HG03432 (cell line): ENCODE measurements around the gene USP3.

Experiments
- ATAC-seq: cut with Tn5 transposase; IDR thresholded peaks from one replicate; pipeline ENCODE4 v1.9.1; 2021; ENCODE audit warnings: mild to moderate bottlenecking, moderate library complexity; ENCODE audit not compliant: unreplicated experiment

The USP3 gene

DNA sequence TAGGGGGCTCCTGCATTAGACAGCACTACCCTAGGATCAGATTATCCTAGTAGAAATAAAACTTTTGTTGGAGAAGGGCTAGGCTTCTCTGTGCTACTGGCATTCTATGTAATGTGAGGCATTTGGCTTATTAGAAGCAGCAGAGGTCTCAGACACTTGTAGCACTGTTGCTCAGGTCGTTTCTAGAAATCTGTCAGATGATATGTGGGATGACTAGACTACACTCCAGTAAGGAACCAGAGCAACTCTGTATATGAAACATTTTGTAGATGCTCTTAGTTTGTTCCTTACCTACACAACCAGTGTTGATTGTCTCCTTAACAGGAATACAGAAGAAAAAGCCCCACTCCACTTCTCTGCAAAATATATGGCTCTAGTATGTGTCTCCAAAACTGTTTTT, 70.9 kb downstream of the USP3 start:
- ATAC-seq: no peak

DNA sequence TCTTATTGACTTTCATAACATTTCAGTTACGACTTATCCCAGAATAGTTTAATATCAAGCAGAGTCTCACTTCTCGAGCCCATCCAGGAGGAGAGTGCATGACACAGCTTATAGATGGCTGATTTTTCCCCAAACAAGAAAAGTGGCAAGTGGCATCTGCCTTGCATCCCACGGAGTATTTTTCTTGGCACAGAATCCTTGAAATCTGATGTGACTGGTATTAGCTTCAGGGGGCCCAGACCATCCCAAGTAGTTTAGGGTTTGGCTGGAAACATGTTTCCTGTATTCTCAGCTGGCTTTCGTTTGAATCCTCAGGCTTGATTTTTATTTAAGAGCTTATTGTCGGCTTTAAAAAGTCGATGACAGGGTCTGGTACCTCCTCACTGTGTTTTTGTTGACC, 72.0 kb downstream of the USP3 start:
- no peak for ATAC-seq

DNA sequence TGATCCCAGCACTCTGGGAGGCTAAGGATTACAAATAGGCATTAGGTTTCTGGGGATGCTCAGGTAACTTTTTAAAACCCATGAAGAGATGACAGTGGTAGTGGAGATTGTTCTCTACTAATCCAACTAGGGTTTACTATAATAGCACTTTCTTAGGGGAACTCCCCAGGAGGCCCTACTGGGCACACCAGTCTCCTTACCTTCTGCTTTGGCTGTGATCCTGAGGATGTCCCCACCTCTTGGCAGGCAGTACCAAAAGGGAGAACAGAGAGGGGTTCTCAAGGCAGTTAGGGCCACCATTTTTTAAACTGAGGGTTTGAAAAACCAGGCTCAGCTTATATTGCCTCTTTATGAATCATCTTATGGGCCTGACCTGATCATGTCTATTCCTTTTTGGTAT, 77.8 kb downstream of the USP3 start:
- ATAC-seq: no peak

DNA sequence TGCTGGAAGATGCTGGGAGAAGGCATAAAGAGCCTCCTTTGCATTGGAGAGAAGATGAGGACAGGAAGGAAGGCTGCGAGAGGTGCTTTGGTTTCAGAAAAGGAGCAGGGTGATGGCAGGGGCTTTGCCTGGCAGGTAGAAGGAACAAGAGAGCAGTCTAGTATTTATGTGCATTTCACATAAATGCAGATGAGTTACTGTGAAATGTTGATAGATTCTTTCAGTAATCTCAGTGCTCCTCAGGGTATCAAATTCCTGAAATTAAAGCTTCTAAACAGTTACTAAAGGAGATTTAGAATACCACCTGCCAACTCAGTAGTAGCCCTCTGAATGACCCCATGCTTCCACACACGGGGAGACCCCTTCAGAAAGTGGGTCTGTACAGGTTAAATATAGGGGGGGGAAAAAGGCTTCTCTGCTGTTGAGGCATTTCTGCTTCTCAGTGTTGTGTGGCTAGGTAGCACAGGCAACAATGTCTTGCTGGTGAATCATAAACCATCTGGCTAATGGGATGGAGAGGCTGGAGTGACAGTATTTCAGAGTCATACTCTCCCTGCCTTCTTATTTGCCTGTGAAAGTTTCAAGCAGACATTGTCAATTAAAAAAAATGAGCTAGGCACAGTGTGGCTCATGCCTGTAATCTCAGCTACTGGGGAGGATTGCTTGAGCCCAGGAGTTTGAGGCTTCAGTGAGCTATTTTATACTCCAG, 78.5 kb downstream of the USP3 start:
- no peak for ATAC-seq

DNA sequence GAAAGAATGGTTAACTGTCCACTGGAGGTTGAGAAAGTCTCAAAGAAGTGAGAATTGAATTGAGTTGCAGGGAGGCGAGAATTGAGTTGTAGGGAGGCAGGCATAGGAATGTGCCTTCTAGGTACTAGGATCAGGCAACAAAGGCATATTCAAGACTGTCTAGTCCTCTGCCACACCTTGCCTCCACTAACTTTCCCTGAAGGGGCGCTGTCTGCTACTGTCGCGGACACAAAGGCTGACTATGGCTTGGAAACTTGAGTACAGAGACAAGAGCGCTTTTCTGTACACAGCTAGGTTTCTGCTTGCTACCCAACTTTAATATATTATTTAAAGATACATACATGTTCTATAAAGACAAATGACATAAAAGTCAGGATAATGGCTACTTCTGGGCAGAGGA, 82.4 kb downstream of the USP3 start:
- no peak for ATAC-seq

DNA sequence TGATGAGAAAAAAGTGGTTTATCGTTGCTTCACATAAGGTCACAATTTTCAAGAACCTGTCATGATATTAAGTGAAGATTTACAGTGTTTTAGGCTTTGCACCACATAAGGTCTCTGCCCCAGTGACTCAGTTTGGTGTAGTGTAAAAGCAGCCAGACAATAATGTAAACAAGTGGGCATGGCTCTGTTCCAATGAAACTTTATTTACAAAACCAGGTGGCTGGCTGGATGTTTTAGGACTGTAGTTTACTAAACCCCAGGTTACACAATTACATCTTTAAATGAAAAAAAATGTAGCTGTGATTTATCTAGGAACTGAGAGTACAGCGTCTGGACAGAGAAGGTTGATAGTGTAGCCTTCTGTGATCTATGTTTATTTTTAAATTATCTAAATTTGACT, 83.1 kb downstream of the USP3 start:
- no peak for ATAC-seq

DNA sequence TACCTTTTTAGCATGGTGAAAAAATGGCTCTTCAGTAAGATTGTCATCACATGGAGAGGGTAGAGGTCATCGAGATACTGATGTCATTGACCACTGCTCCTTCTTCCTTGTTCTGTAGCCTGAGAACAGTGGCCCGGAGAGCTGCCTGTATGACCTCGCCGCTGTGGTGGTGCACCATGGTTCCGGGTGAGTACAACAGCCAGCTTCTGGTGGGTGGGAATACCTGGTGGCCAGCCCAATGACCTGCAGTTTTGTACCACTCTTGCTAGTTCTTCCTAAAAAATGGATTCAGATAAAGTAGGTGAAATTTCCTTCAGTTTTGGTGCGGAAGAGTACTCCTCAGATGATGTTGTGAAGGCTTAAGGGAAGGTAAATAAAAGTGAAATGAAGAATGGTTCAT, 84.4 kb downstream of the USP3 start:
- no peak for ATAC-seq

DNA sequence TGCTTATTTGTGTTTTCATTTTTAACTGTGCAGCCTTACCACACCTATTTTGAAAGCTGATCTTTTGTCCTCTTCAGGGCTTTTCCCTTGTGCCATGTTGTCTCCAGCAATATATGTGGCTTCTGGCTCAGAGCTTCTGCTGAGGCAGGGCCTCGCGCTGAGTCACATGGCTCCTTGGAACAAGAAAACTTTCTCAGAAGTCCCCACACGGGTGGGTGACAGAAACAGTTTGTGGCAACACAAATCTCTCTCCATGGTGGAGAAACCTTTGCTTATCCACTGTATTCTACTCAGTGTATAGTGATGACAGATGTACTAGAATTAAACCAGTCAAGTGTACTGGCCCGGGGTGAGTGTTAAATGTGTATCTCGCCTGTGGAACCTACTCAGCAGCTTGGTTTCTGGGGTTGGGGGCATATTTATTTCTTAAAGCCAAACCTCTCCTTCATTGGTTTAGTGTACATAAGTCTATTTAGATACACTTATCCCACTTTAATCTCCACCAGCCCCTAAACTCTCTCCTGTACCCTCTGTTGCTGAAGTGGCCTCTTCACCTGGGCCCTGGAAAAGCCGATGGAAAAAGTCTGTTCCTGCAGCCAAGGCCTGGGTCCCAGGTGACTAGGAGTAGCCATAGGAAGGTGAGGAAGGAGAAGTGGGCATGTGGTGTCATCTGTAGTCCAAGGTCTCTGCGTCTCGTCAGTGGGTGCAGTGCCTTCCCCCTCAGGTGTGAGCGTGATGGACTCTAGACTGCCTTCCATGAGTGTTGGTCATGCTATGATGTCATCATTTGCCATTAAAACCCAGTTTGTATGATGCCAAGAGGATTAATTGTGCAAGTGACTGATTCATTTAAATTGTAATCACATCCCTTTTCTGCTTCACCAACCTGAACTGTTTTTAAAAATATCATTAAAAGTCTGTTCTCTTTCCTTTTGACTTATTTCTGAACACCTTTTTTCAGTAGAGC, 89.6 kb downstream of the USP3 start:
- no peak for ATAC-seq

DNA sequence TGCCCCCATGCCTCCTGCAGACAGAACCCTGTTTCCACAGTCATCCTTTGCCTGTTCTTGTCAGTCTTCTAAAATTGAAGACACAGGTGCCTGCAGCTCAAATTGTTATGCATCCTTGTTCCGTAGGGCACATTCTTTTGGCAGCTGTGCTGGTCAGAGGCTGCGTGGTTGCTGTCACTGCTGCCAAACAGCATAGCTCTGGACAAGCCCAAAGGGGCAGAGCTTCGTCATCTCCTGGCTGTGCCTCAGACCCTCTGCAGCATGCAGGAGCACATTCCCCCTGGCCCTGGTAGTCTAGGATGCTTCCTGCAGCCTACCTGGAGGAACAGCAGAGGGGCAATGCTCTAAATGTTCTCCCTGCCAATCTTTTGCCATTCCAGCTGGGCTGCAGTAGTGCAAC, 90.7 kb downstream of the USP3 start:
- no peak for ATAC-seq

DNA sequence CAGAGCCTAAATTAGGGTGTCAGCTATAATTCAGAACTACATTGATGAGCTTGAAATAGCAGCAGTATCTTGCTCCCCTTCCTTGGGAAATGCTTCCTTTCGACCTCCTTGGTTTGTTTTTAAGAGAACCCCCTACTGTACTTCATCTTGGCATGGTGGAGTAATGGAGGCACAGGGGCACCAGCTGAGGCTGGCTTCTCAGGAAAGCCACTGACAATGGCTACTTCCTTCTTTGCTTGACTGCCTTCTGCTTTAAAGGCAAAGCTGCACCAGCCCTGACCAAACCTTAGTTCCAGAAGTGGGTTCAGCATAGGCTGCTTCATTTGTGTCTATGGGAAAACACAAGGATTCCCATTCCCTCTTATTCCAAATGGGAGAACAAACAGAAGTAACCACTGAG, 91.3 kb downstream of the USP3 start:
- ATAC-seq: no peak

DNA sequence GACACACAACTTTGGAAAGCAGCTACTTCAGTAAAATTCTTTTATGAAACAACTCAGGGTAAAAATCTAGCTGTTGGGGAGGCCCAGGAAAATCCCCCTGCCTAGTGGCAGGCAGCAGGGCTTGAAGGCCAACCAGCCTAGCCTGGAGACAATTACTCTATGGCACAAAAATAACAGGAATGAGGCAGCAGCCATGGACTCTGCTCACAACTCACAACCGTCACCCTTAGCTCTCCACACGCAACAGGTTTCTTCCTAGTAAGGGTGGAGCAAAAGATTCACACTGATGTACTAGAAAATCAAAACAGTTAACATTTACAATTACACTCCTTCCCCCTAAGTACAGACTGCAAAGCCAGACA, 92.3 kb downstream of the USP3 start:
- ATAC-seq: no peak

DNA sequence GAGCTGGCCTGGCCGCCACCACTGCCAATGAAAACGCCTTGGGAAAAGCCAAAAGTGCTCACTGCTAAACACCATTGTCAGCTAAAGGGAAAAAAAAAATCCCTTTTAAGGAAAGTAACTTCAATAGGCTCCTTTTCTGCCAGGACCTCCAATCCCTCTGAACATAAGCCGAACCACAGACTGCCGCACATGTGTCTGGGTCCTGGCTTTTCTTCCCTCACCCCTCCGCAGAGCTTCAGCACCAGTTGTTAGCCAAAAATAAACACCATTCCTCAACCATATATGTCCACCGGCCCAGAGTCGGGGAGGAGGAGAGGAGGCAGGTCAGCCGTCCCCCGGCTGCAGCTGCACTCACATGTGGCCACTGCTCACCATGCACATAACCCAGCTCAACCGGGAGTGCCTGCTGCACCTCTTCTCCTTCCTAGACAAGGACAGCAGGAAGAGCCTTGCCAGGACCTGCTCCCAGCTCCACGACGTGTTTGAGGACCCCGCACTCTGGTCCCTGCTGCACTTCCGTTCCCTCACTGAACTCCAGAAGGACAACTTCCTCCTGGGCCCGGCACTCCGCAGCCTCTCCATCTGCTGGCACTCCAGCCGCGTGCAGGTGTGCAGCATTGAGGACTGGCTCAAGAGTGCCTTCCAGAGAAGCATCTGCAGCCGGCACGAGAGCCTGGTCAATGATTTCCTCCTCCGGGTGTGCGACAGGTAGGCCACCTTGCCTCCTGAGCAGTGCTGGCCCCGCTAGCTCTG, 92.8 kb downstream of the USP3 start, which contains the start of gene FBXL22:
TSS of gene FBXL22 (plus strand) at position 350 of the 753 bp plus-strand sequence. CDS start at position 356, 6 bp downstream.
- no peak for ATAC-seq

DNA sequence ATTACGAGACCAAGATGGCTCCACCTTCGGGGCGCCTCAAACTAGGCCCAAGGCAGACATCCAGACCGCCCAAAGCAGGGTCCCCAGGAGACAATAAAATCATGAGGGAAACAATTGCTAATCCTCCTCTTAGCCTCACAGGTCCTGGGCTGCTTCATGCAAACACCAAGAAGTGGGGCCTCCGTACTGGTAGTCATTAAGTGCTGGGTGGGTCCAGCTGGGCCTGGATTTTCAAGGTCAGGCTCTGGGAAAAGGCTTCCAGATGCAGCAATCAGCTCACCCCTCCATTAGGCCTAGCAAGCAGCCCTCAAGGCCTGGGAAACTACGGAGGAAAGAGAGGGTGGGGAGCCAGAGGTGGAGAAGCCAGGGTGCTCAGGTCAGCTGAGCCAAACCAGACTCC, 93.4 kb downstream of the USP3 start:
- no peak for ATAC-seq

DNA sequence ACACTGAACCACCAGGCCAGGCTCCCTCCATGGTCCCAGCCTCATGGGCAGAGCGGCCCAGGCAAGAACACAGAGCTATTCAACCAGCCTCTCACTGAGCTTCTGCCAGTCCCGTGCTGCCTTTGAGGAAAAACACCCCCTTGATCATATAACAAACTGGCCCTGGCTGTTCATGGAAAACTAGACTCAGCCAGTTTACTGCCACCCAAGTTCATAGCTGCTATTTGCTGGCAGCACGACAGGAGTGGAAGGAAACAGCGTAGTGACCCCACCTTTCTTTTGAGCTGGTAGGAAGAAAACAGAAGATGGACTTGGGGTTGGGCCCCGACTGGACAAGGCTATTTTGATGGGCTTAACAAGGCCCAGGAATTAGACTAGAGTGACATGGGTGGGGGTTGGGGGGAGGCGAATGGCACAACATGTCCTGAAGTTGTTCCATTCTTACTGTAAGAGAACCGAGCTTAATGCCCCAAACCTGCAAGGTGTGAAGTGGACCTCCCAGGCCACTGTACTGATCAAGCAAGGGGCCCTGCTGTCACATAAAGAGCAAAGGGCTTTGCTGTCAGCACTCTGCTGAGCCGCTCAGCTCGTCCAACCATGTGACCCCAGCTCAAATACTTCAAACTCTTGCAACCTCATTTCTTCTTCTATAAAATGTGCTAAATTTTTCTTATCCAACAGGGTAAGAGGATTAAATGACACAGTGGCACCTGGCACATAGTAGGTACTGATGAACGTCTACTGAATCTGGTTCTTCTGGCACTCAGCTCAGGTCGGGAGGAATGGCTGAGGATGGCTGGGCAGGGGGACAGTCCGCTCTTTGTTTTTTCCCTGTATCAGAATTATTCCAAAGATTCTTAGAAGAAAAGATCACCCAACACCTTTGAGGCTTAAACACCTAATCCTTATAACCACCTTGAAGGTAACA, 94.3 kb downstream of the USP3 start:
- ATAC-seq: no peak

DNA sequence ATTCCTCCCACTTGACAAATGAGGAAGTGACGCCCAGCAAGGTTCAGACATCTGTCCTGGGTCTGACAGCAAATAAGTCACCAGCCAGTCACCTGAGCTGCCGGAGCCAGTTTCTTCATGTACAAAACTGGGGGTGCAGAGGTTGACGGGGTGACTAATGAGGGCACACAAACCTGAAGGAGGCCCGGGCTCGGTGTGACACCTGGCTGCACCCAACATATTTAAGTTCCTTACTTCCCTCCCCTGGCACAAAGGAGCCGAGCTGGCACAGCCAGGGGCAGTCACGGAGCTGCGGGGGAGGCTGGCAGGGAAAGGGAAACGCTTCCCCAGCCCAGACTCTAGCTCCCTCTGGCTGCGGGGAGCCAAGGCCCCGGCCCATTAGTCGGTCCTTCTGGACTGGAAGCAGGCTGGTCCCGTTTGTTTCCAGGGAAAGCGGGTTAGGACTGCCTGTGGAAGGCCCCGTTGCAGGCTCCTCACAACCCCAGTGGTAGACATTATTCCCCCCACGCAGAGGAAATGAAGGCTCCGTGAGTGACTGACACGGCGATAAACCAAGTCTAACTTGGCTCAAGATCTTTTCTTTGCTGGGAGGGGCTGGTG, 95.1 kb downstream of the USP3 start:
- no peak for ATAC-seq

DNA sequence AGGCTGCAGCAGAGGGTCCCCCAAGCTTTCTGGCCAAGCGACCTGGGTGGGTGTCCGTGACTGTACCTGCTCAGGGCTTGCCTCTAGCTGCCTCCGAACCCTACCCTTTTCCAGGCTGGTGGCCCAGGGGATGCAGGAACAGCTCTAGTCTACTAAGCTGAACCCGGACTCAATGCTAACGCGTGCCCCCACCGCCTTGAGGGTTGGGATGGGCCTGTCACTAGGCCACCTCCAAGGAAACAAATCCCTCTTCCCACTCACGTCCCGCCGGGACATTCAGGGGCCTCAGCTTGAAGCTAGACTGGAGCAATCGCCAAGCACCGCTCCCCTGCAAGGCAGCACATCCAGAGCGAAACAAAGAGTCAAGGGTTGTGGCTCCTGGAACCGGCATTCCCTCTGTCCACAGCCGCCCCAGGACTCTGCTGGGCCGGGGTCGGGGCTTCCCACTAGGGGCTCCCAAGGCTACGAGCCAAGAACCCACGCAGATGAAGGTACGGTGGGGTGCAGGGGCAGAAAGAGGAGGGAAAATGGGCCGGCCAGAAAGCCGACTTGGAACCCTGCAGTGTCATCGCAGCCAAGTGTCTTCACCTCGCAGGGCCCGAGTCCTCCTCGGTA, 95.7 kb downstream of the USP3 start:
- ATAC-seq: peak; percentile 7

DNA sequence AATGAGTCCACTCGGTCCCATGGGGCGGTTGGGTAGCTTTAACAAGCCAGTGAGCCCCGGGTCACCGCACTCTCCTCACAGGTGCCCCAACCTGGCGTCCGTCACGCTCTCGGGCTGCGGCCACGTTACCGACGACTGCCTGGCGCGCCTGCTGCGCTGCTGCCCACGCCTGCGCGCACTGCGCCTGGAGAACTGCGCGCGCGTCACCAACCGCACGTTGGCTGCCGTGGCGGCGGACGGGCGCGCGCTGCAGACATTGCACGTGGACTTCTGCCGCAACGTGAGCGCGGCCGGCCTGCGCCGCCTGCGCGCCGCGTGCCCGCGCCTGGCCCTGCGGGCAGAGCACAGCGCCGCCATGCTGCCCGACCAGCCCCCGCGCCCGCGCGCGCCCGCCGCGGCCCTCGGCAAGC, 96.2 kb downstream of the USP3 start:
- ATAC-seq: peak; percentile 76

DNA sequence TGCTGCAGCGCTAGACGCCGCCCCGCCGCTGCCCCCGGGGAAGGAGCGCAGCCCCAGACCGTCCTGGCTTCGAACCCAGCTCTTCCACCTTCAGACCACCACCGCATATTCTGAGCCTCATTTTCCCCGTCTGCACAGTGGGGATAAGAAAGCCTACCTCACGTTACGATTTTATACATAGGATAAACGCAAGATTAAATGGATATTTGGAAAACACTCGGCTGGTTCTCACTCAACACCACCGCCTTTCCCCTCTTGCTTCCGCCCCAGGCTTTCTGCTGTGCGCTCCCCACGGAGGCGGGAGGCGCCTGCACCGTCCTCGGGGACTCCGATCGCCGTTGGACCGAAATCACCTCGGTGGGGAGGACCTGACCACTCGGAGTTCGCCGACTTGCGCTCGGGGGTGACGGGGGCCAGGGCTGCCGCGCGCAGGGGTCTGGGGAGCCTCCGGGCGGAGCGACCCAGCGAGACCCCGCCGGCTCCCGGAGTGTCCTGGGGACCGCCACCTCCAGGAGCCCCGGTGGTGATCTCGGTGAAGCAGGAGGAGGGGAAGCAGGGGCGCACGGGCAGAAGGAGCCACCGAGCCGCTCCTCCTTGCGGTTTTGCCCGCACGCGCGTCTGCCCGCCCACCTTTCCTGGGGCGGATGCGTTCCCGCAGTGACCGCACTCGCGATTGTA, 96.8 kb downstream of the USP3 start:
- ATAC-seq: peak; percentile 18

DNA sequence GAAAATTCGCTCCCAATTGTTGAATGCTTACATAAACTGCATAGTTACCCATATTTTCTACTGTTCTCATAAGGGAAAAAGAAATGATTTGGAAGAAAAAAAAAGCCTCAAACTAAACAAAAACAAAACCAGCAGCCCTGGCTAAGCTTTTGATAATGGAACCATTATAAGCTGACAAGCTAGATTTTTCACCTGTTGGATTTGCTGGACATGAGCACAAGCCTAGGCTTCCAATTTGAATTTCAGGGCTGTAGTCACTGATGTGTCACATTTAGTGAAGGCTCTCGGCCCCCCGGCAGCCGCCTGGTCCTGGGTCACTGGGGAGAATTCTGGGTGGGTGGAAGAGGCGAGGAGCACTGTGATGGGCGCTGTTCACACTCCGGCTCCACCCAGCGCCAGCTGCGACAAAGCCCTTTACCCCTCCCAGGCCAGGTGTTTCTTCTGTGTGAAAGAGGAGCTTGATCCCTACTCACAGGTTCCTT, 97.4 kb downstream of the USP3 start:
- ATAC-seq: no peak
